Esophagus (tissue), 2 donors: Measurements from ENCODE around the gene MTA3. TPM values are rescaled to one million over a fixed set of nuclear protein-coding genes. Genes with fewer than 3 reads are reported as not detected.

ENCODE experiments used
- H3K27ac ChIP-seq, 2 donors: one replicate each; pipeline ENCODE4 v1.5.1; 2013; ENCODE audit warnings: low read depth in 2 of 2, mild to moderate bottlenecking in 2 of 2, inconsistent platforms in 1 of 2, low read length in 1 of 2, moderate library complexity in 1 of 2
- H3K27me3 ChIP-seq, 2 donors: one replicate each; pipeline ENCODE4 v1.6.1; 2013; ENCODE audit warnings: low read length in 2 of 2, control low read depth in 1 of 2, mild to moderate bottlenecking in 1 of 2; ENCODE audit not compliant: insufficient read depth in 2 of 2, control insufficient read depth in 1 of 2
- H3K36me3 ChIP-seq, 2 donors: one replicate each; pipeline ENCODE4 v1.6.1; 2013; ENCODE audit warnings: low read length in 1 of 2; ENCODE audit not compliant: control insufficient read depth in 2 of 2, insufficient read depth in 2 of 2
- H3K4me1 ChIP-seq, 2 donors: one replicate each; pipeline ENCODE4 v1.6.1; 2013; ENCODE audit warnings: low read length in 1 of 2; ENCODE audit not compliant: control insufficient read depth in 2 of 2, insufficient read depth in 2 of 2
- H3K4me3 ChIP-seq, 2 donors: one replicate each; pipeline ENCODE4 v1.5.1; 2013; ENCODE audit warnings: low read length in 2 of 2, mild to moderate bottlenecking in 2 of 2, low read depth in 1 of 2, moderate library complexity in 1 of 2
- H3K9me3 ChIP-seq, 2 donors: one replicate each; pipeline ENCODE4 v1.6.1; 2013; ENCODE audit warnings: mild to moderate bottlenecking in 2 of 2, low read depth in 1 of 2, low read length in 1 of 2, moderate library complexity in 1 of 2; ENCODE audit not compliant: control insufficient read depth in 2 of 2, insufficient read depth in 1 of 2
- WGBS, 2 donors: extraction: QIAGEN DNeasy Blood & Tissue Kit; methylation state at CpG; one replicate each; pipeline ENCODE4 v1.1.7; 2013; 5-methylcytosine and 5-hydroxymethylcytosine counted together
- polyA plus RNA-seq, 2 donors: library from polyadenylated mRNA; stranded (reverse); fragments of 200-250 nt; gene quantifications; one replicate each; pipeline ENCODE4 v1.2.3, GENCODE V29; 2013
- donor health status: healthy with polysubstance abuse.
- donor health status: Bipolar disorder and iron deficiency.

The MTA3 gene
- polyA plus RNA-seq, 2 donors = 31.7 to 55.3 TPM

- H3K9me3 ChIP-seq = no peaks in the 10 kb centered on the region
- peak overlapping the region; percentile 73 to 91 for H3K27ac ChIP-seq
- H3K4me1 ChIP-seq = peaks cover 0 to 4% of the 10 kb centered on the region in 2 donors
- H3K4me3 ChIP-seq = no peak overlapping the region
- no peaks in the 10 kb centered on the region for H3K27me3 ChIP-seq
- 73 to 77% methylated on average over 4 of the region's 4 CpGs for WGBS, 2 donors
- no peaks in the 10 kb centered on the region for H3K36me3 ChIP-seq
Measured at GRCh38 chr2:42562474-42563144, 5.8 kb upstream of the MTA3 start.

DNA sequence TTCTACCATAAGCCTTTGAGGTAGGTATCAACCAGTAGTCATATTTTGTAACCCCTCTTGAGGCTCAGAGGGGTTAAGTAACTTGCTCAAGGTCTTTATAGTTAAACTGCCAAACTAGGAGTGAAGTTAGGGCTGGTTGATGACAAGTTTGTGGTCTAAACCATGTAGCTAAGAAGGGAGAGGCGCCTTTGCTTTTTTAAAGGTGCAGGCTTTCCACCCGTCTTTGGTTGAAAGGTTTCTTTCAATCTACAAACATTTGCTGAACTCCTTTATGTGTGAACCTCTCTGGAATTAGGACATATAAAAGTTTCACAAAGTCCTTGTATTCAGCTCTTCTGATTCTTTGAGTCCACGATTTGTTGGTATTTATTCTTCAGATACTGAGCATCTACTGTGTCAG lies 2.4 kb upstream of the MTA3 start:
- Histone ChIP-seq H3K36me3 (no peaks in the 10 kb centered on the region), H3K27ac (no peak overlapping the region), H3K4me3 (no peak overlapping the region), H3K9me3 (no peaks in the 10 kb centered on the region), H3K4me1 (peaks cover 0 to 4% of the 10 kb centered on the region in 2 donors), H3K27me3 (no peaks in the 10 kb centered on the region)
- 84 to 90% methylated on average over 3 of the region's 3 CpGs for WGBS, 2 donors

DNA sequence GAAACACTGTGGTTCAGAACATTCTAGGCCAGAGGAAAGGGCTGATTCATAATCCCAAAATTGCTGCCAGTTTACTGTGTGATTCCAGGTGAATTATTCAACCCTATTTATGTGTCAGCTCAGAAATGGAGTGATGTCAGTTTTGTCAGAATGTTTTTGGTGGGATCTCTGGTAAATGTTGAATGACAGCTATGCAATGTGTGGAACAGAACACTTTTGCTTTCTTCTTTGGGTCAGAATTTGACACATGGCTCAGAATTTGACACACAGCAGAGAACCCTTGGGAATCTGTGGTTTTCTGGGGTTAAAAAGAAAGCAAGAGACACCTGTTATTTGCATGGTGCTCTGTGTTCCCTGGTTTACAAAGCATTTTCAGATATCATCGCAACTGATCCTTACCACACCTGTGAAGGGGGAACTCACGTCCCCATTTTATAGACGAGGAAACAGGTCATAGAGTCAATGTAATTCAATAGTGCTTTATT lies 1.6 kb upstream of the MTA3 start:
- WGBS, 2 donors = 75 to 85% methylated on average over 3 of the region's 3 CpGs
- H3K4me1 ChIP-seq = peaks cover 0 to 3% of the 10 kb centered on the region in 2 donors
- H3K36me3 ChIP-seq = no peaks in the 10 kb centered on the region
- H3K4me3 ChIP-seq = no peak overlapping the region
- H3K9me3 ChIP-seq = no peaks in the 10 kb centered on the region
- H3K27ac ChIP-seq = no peak overlapping the region
- H3K27me3 ChIP-seq = no peaks in the 10 kb centered on the region

GRCh38 chr2:42567364-42567763 lies 1.1 kb upstream of the MTA3 start:
- Histone ChIP-seq H3K4me3 (no peak overlapping the region), H3K27ac (peak overlapping the region; percentile 75 to 93), H3K36me3 (no peaks in the 10 kb centered on the region), H3K9me3 (no peaks in the 10 kb centered on the region), H3K27me3 (no peaks in the 10 kb centered on the region), H3K4me1 (peaks cover 0 to 2% of the 10 kb centered on the region in 2 donors)
- WGBS, 2 donors = 52 to 57% methylated on average over 7 of the region's 7 CpGs

GRCh38 chr2:42567806-42568400 lies 529 bp upstream of the MTA3 start:
- 33% methylated on average over 11 to 12 of the region's 12 CpGs for WGBS, 2 donors
- peak overlapping the region in 1 of 2 donors; percentile 80 for H3K4me3 ChIP-seq
- H3K27ac ChIP-seq = peak overlapping the region; percentile 75 to 93

GRCh38 chr2:42569116-42569711 lies 782 bp downstream of the MTA3 start:
- peak overlapping the region; percentile 93 to 94 for H3K27ac ChIP-seq
- H3K36me3 ChIP-seq = no peaks in the 10 kb centered on the region
- no peaks in the 10 kb centered on the region for H3K4me1 ChIP-seq
- 5 to 6% methylated on average over 18 to 20 of the region's 20 CpGs for WGBS, 2 donors
- no peaks in the 10 kb centered on the region for H3K27me3 ChIP-seq
- H3K9me3 ChIP-seq = no peaks in the 10 kb centered on the region
- peak overlapping the region; percentile 80 to 92 for H3K4me3 ChIP-seq

More at GRCh38 chr2:42567806-42568400, 529 bp upstream of the MTA3 start:
- Histone ChIP-seq H3K4me1 (no peaks in the 10 kb centered on the region), H3K27me3 (no peaks in the 10 kb centered on the region), H3K9me3 (no peaks in the 10 kb centered on the region), H3K36me3 (no peaks in the 10 kb centered on the region)

- no peaks in the 10 kb centered on the region for H3K4me1 ChIP-seq
- peak overlapping the region in 1 of 2 donors; percentile 80 for H3K4me3 ChIP-seq
- H3K9me3 ChIP-seq = no peaks in the 10 kb centered on the region
- H3K27ac ChIP-seq = no peak overlapping the region
- H3K27me3 ChIP-seq = no peaks in the 10 kb centered on the region
- H3K36me3 ChIP-seq = peaks cover 0 to under 1% of the 10 kb centered on the region in 2 donors
- 44 to 45% methylated on average over 4 of the region's 4 CpGs for WGBS, 2 donors
Measured at GRCh38 chr2:42569883-42570282, 1.5 kb downstream of the MTA3 start.

- Histone ChIP-seq H3K27ac (no peak overlapping the region), H3K4me1 (no peaks in the 10 kb centered on the region), H3K36me3 (peaks cover 0 to 3% of the 10 kb centered on the region in 2 donors)
Measured at GRCh38 chr2:42572297-42573081, 4.1 kb downstream of the MTA3 start.

DNA sequence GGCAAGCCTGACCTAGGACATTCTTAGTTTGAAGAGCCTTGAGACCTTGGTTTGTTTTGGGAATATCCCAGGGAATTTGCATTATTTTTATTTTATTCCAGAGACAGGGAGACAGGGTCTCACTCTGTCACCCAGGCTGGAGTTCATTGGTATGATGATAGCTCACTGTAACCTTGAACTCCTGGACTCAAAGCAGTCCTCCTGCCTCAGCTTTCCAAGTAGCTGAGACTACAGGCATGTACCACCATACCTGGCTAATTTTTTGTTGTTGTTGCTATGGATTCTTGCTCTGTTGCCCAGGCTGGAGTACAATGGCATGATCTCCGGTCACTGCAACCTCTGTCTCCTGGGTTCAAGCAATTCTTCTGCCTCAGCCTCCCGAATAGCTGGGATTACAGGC lies 4.8 kb downstream of the MTA3 start:
- 97 to 99% methylated on average over 2 of the region's 2 CpGs for WGBS, 2 donors
- H3K36me3 ChIP-seq = peaks cover 0 to 3% of the 10 kb centered on the region in 2 donors
- no peak overlapping the region for H3K27ac ChIP-seq
- no peak overlapping the region for H3K4me3 ChIP-seq
- H3K4me1 ChIP-seq = no peaks in the 10 kb centered on the region
- no peaks in the 10 kb centered on the region for H3K27me3 ChIP-seq
- no peaks in the 10 kb centered on the region for H3K9me3 ChIP-seq

More at GRCh38 chr2:42572297-42573081, 4.1 kb downstream of the MTA3 start:
- Histone ChIP-seq H3K4me3 (no peak overlapping the region), H3K27me3 (no peaks in the 10 kb centered on the region), H3K9me3 (no peaks in the 10 kb centered on the region)
- 91 to 93% methylated on average over 10 of the region's 10 CpGs for WGBS, 2 donors
